Gastrocnemius medialis (tissue), 4 donors: ENCODE results near the gene DGKZ. TPM values are rescaled to one million over a fixed set of nuclear protein-coding genes. Genes with fewer than 3 reads are reported as not detected.

Experiments used
- ATAC-seq, 2 donors: fragments of 150-250 bp; one replicate each; pipeline ENCODE4 v1.9.1; 2016
- DNase-seq, 2 donors: peaks; one replicate each; pipeline ENCODE4 v3.0.0-alpha.2; 2019
- H3K27ac ChIP-seq, 4 donors: fragments of 200-600 bp; sonication (generic); 1 replicate in 1 of 4; 2 replicates in 3 of 4; pipeline ENCODE4 v1.5.1; 2016 to 2018; ENCODE audit warnings: mild to moderate bottlenecking in 2 of 4, moderate library complexity in 1 of 4
- H3K27me3 ChIP-seq, 3 donors: fragments of 200-600 bp; sonication (generic) in 2 of 3; 1 replicate in 1 of 3; 2 replicates in 2 of 3; pipeline versions ENCODE4 v1.5.1 to v1.6.0; 2016 to 2019; ENCODE audit warnings: mild to moderate bottlenecking in 1 of 3, moderate library complexity in 1 of 3
- H3K36me3 ChIP-seq, 2 donors: fragments of 200-600 bp; sonication (generic) in 1 of 2; one replicate each; pipeline ENCODE4 v1.5.1; 2017 to 2018
- H3K4me1 ChIP-seq, 2 donors: fragments of 200-600 bp; sonication (generic) in 1 of 2; one replicate each; pipeline ENCODE4 v1.5.1; 2016 to 2017; ENCODE audit warnings: mild to moderate bottlenecking in 2 of 2
- H3K4me3 ChIP-seq, 4 donors: fragments of 200-600 bp; sonication (generic) in 3 of 4; 1 replicate in 1 of 4; 2 replicates in 3 of 4; pipeline ENCODE4 v1.5.1; 2016 to 2019; ENCODE audit warnings: mild to moderate bottlenecking in 2 of 4
- H3K9me3 ChIP-seq, 3 donors: fragments of 200-600 bp; sonication (generic) in 2 of 3; 1 replicate in 1 of 3; 2 replicates in 2 of 3; pipeline ENCODE4 v1.5.1; 2016 to 2019
- POLR2A ChIP-seq, 2 donors: fragments of 450-650 bp; IDR thresholded peaks; one replicate each; pipeline ENCODE4 v1.6.1; 2017; ENCODE audit warnings: antibody characterized with exemption in 2 of 2, mild to moderate bottlenecking in 2 of 2, moderate library complexity in 2 of 2
- in situ Hi-C, 4 donors: fragments of 200-750 bp; cut with MboI; loops; one replicate each; pipeline versions ENCODE4 v1.15.0 to v1.8.0; 2017; ENCODE audit warnings: low sequenced_read_pairs in 4 of 4
- intact Hi-C: fragments of 100-400 bp; cut with DNase I; formaldehyde crosslinking; loops from one replicate; pipeline ENCODE4 v1.15.1; 2023; ENCODE audit warnings: low total_unique reads
- total RNA-seq, 4 donors: library from RNA; depleted of rRNA; stranded (reverse); fragments of >200 nt; gene quantifications; one replicate each; pipeline versions ENCODE4 v1.1.0 to v1.2.3, GENCODE V29; 2016
- TF ChIP-seq, protein P1 (sequence below), 5 experiments: fragments of 450-650 bp in 3 of 5; fragments of 200-600 bp in 2 of 5; sonication (generic) in 2 of 5; IDR thresholded peaks in 4 of 5; conservative IDR thresholded peaks in 1 of 5; 1 replicate in 4 of 5; 2 replicates in 1 of 5; pipeline ENCODE4 v1.5.1; 2016 to 2019; ENCODE audit warnings: antibody characterized with exemption in 5 of 5, mild to moderate bottlenecking in 3 of 5, moderate library complexity in 3 of 5

DGKZ gene
- total RNA-seq, 4 donors from 2014 or later, result 127 to 155 (median 131) TPM

DNA sequence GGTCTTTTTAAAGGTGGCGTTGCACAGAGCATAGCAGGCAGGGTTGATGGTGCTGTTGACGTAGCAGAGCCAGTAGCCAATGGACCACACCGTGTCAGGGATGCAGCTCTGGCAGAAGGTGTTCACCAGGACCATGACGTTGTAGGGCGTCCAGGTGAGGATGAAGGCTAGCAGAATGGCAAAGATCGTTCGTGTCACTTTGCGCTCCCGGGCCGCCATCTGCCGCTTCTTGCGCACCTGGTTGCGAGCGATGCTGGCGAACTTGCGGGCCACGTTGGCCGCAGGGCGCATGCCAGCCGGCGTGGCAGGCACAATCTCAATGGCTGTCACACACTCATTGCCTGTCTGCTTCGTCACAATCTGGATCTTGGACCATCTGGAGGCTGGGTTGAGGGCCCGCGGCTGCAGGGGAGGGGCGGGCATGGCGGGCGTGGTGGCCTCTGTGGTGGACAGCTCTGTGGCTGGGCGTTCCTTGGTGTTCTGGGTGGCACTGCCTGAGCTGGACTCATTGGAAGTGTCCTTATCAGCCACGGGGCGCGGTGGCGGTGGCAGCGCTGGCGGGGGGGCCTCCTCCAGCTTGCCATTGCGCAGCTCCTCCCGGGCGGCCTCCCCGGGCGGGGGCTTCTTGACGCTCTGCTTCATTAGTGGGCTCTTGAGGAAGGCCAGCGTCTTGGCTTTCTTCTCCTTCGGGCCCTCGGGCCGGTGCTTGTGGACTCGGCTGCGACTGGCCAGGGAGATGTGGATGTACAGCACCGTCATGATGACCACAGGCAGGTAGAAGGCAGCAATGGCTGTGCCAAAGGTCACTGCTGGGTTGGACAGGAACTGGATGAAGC is 38.1 kb downstream of the DGKZ start:
- no peak for ATAC-seq
- H3K9me3 ChIP-seq, result no peaks in the 10 kb centered on the region
- no peaks in the 10 kb centered on the region for H3K36me3 ChIP-seq
- H3K27me3 ChIP-seq, result peaks cover 23 to 48% (median 31%) of the 10 kb centered on the region in 3 donors
- H3K4me1 ChIP-seq, result peaks cover 16 to 30% of the 10 kb centered on the region in 2 donors
- no peak overlapping the region for H3K27ac ChIP-seq
- in situ Hi-C loops (no loop called here), intact Hi-C loops (no loop called here)
- TF ChIP-seq POLR2A (IDR thresholded peaks at IDR 0.05), result no peak
- TF ChIP-seq, protein P1, sequence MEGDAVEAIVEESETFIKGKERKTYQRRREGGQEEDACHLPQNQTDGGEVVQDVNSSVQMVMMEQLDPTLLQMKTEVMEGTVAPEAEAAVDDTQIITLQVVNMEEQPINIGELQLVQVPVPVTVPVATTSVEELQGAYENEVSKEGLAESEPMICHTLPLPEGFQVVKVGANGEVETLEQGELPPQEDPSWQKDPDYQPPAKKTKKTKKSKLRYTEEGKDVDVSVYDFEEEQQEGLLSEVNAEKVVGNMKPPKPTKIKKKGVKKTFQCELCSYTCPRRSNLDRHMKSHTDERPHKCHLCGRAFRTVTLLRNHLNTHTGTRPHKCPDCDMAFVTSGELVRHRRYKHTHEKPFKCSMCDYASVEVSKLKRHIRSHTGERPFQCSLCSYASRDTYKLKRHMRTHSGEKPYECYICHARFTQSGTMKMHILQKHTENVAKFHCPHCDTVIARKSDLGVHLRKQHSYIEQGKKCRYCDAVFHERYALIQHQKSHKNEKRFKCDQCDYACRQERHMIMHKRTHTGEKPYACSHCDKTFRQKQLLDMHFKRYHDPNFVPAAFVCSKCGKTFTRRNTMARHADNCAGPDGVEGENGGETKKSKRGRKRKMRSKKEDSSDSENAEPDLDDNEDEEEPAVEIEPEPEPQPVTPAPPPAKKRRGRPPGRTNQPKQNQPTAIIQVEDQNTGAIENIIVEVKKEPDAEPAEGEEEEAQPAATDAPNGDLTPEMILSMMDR (IDR thresholded peaks at IDR 0.05 in 4 of 5, conservative IDR thresholded peaks at IDR 0.05 in 1 of 5), result no peak
- H3K4me3 ChIP-seq, result no peak overlapping the region
- peak in 1 of 2 donors; percentile 14 for DNase-seq

DNA sequence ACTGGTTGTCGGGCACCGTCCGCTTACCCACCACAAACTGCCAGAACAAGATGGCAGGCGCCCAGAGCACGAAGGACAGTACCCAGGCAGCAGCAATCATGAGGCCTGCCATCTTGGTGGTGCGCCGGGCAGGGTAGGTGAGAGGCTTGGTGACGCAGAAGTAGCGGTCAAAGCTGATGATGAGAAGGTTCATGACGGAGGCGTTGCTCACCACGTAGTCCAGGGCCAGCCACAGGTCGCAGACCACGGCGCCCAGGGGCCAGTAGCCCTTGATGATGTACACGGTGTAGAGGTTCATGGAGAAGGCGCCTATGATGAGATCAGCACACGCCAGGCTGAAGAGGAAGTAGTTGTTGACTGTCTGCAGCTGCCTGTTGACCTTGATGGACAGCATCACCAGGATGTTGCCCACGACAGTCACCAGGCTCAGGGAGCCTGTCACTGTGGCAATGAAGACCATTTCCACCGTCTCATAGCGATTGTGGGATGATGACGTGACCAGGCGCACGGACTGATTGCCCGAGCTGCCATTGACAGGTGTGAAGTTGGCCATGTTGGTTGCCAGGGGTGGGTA is 38.8 kb downstream of the DGKZ start:
- no peak for TF ChIP-seq POLR2A (IDR thresholded peaks at IDR 0.05)
- TF ChIP-seq, protein P1 (IDR thresholded peaks at IDR 0.05 in 4 of 5, conservative IDR thresholded peaks at IDR 0.05 in 1 of 5), result no peak
- no peak overlapping the region for H3K27ac ChIP-seq
- DNase-seq (no peak), ATAC-seq (no peak)
- H3K9me3 ChIP-seq, result no peaks in the 10 kb centered on the region
- H3K36me3 ChIP-seq, result no peaks in the 10 kb centered on the region
- intact Hi-C loops, result no loop called here
- peaks cover 30 to 48% (median 38%) of the 10 kb centered on the region in 3 donors for H3K27me3 ChIP-seq
- peaks cover 16 to 25% of the 10 kb centered on the region in 2 donors for H3K4me1 ChIP-seq
- no peak overlapping the region for H3K4me3 ChIP-seq
- in situ Hi-C loops, result no loop called here

DNA sequence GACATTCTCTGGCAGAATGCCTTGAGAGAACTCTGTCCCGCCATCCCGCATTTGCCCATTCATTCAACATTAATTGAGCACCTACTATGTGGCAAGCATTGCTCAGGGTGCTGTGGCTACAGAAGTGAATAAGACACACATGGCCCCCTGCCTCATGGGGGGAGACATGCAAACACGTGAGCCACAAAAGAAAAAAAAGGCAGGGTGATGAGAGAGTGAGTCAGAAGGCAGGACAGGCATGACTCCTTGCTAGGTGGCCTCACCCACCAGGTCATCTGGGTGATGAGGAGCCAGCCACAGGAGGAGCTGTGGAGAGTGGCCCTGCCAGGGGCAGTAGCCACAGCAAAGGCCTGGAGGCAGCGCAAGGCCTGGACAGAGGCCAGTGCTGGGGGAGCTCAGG is 39.4 kb downstream of the DGKZ start:
- Histone ChIP-seq H3K36me3 (no peaks in the 10 kb centered on the region), H3K9me3 (no peaks in the 10 kb centered on the region), H3K4me1 (peaks cover 16 to 28% of the 10 kb centered on the region in 2 donors), H3K4me3 (no peak overlapping the region), H3K27ac (no peak overlapping the region), H3K27me3 (peaks cover 34 to 49% (median 41%) of the 10 kb centered on the region in 3 donors)
- TF ChIP-seq POLR2A (IDR thresholded peaks at IDR 0.05), result no peak
- TF ChIP-seq, protein P1 (IDR thresholded peaks at IDR 0.05 in 4 of 5, conservative IDR thresholded peaks at IDR 0.05 in 1 of 5), result no peak
- DNase-seq (peak in 1 of 2 donors; percentile 12), ATAC-seq (no peak)
- intact Hi-C loops, result no loop called here
- in situ Hi-C loops, result no loop called here

DNA sequence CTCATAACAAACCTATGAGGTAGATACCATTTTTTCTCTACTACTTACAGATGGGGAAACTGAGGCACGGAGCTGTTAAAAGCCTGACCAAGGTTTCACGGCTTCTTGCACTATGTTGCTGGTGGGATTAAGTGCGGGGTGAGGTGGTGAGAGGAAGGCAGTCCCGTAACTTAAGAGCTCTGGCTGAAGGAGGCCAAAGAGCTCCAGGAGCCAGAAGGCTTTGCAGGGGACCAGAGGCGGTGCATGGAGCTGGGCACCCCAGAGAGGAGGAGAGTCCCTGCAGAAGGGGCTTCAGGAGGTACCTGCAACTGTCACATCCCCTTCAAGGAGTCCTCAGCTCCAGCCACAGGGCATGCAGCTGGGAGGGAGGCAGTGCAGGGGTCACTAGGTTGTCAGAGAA is 40.2 kb downstream of the DGKZ start:
- intact Hi-C loops (no loop called here), in situ Hi-C loops (no loop called here)
- no peaks in the 10 kb centered on the region for H3K9me3 ChIP-seq
- DNase-seq (no peak), ATAC-seq (no peak)
- no peak overlapping the region for H3K27ac ChIP-seq
- peaks cover 14 to 20% of the 10 kb centered on the region in 2 donors for H3K4me1 ChIP-seq
- H3K36me3 ChIP-seq, result no peaks in the 10 kb centered on the region
- peaks cover 35 to 44% (median 37%) of the 10 kb centered on the region in 3 donors for H3K27me3 ChIP-seq
- no peak for TF ChIP-seq POLR2A (IDR thresholded peaks at IDR 0.05)
- TF ChIP-seq, protein P1 (IDR thresholded peaks at IDR 0.05 in 4 of 5, conservative IDR thresholded peaks at IDR 0.05 in 1 of 5), result no peak
- H3K4me3 ChIP-seq, result no peak overlapping the region
